Activated CD4-positive, alpha-beta T cell treated with anti-CD3 and anti-CD28 coated beads for 36 hours (primary cell): Measurements from ENCODE around the gene SETD5. TPM values are rescaled to one million over a fixed set of nuclear protein-coding genes. Genes with fewer than 3 reads are reported as not detected.

Experiments
- ATAC-seq: fragments of 200-7000 bp; cut with Tn5 transposase; one replicate; pipeline ENCODE4 v1.10.0; 2021; ENCODE audit warnings: mild to moderate bottlenecking, moderate library complexity
- CTCF ChIA-PET: fragments of 350-600 bp; sonication (Branson Sonifier 250); formaldehyde crosslinking; loops from one replicate; lab custom pipeline; 2021; ENCODE audit warnings: antibody characterized with exemption; lab: Charles Lee
- POLR2A ChIA-PET: fragments of 350-600 bp; sonication (Branson Sonifier 250); formaldehyde crosslinking; loops from one replicate; lab custom pipeline; 2021; ENCODE audit warnings: antibody characterized with exemption, inconsistent platforms; lab: Charles Lee
- DNase-seq: peaks from one replicate; pipeline ENCODE4 v3.0.0-alpha.2; 2020
- H3K27ac Mint-ChIP-seq: one replicate; pipeline ENCODE4 v1.8.0; 2021; ENCODE audit warnings: mixed read lengths
- H3K27me3 Mint-ChIP-seq: one replicate; pipeline ENCODE4 v1.8.0; 2021; ENCODE audit warnings: mixed read lengths
- H3K36me3 Mint-ChIP-seq: one replicate; pipeline ENCODE4 v1.8.0; 2021; ENCODE audit warnings: low read depth, mixed read lengths
- H3K4me1 Mint-ChIP-seq: one replicate; pipeline ENCODE4 v1.8.0; 2021; ENCODE audit warnings: mixed read lengths
- H3K4me3 Mint-ChIP-seq: one replicate; pipeline ENCODE4 v1.8.0; 2021; ENCODE audit warnings: mild to moderate bottlenecking, moderate library complexity, mixed read lengths
- H3K9me3 Mint-ChIP-seq: one replicate; pipeline ENCODE4 v1.8.0; 2021; ENCODE audit warnings: low read depth, mixed read lengths
- intact Hi-C, 2 experiments: fragments of 100-400 bp; cut with DNase I in 1 of 2; cut with micrococcal nuclease in 1 of 2; formaldehyde crosslinking; loops; one replicate each; pipeline versions ENCODE4 v1.14.2 to v1.15.1; 2022 to 2024; cut with DNase I, micrococcal nuclease
- total RNA-seq, 2 experiments: library from RNA; stranded (reverse); gene quantifications; one replicate each; pipeline ENCODE4 v1.2.3, GENCODE V29; 2021

The SETD5 gene
- total RNA-seq, 2 experiments from 2014 or later, result 115 to 148 TPM

GRCh38 chr3:9428411-9428810 lies 31.0 kb downstream of the SETD5 start:
- peaks cover 53% of the 10 kb centered on the region for H3K36me3 Mint-ChIP-seq
- intact Hi-C loops, result no loop called here

GRCh38 chr3:9430733-9431132 lies 33.3 kb downstream of the SETD5 start:
- Mint-ChIP-seq H3K27me3 (no peaks in the 10 kb centered on the region), H3K4me1 (no peaks in the 10 kb centered on the region), H3K36me3 (peaks cover 68% of the 10 kb centered on the region), H3K27ac (no peak overlapping the region), H3K4me3 (no peak overlapping the region), H3K9me3 (no peaks in the 10 kb centered on the region)
- DNase-seq, result no peak
- ATAC-seq, result no peak
- ChIA-PET POLR2A (no interaction called here), CTCF (interaction anchor here (0.6 to 1.0 kb wide), 2 partner anchors 73 to 955 kb away, joined by 3 read pairs; no protein-coding TSS in a partner anchor)
- intact Hi-C loops, result no loop called here

More at GRCh38 chr3:9428411-9428810, 31.0 kb downstream of the SETD5 start:
- H3K27ac Mint-ChIP-seq, result no peak overlapping the region
- CTCF ChIA-PET, result no interaction called here
- H3K9me3 Mint-ChIP-seq, result no peaks in the 10 kb centered on the region
- H3K27me3 Mint-ChIP-seq, result no peaks in the 10 kb centered on the region
- POLR2A ChIA-PET, result no interaction called here
- peaks cover 7% of the 10 kb centered on the region for H3K4me1 Mint-ChIP-seq
- DNase-seq (no peak), ATAC-seq (no peak)
- no peak overlapping the region for H3K4me3 Mint-ChIP-seq

GRCh38 chr3:9433627-9434521 lies 36.5 kb downstream of the SETD5 start:
- Mint-ChIP-seq H3K27me3 (no peaks in the 10 kb centered on the region), H3K36me3 (peaks cover 60% of the 10 kb centered on the region), H3K27ac (no peak overlapping the region), H3K4me1 (no peaks in the 10 kb centered on the region), H3K9me3 (no peaks in the 10 kb centered on the region), H3K4me3 (no peak overlapping the region)
- intact Hi-C loops, result no loop called here
- POLR2A ChIA-PET, result no interaction called here
- CTCF ChIA-PET, result interaction anchor here (0.8 kb wide), 1 partner anchor 13 kb away, joined by 4 read pairs; no protein-coding TSS in a partner anchor
- no peak for ATAC-seq
- DNase-seq, result no peak

GRCh38 chr3:9435316-9435715 lies 37.9 kb downstream of the SETD5 start:
- no peaks in the 10 kb centered on the region for H3K9me3 Mint-ChIP-seq
- peaks cover 52% of the 10 kb centered on the region for H3K36me3 Mint-ChIP-seq
- DNase-seq (no peak), ATAC-seq (no peak)
- no peaks in the 10 kb centered on the region for H3K27me3 Mint-ChIP-seq
- intact Hi-C loops, result no loop called here
- ChIA-PET POLR2A (interaction anchor here (0.7 kb wide), 1 partner anchor 162 kb away, joined by 5 read pairs; no protein-coding TSS in a partner anchor), CTCF (no interaction called here)
- H3K4me1 Mint-ChIP-seq, result no peaks in the 10 kb centered on the region
- H3K4me3 Mint-ChIP-seq, result no peak overlapping the region
- no peak overlapping the region for H3K27ac Mint-ChIP-seq

GRCh38 chr3:9439331-9439730 lies 41.9 kb downstream of the SETD5 start:
- Mint-ChIP-seq H3K9me3 (no peaks in the 10 kb centered on the region), H3K4me3 (no peak overlapping the region), H3K36me3 (peaks cover 55% of the 10 kb centered on the region), H3K27me3 (no peaks in the 10 kb centered on the region), H3K4me1 (peaks cover 9% of the 10 kb centered on the region), H3K27ac (no peak overlapping the region)
- ChIA-PET CTCF (no interaction called here), POLR2A (no interaction called here)
- DNase-seq (no peak), ATAC-seq (no peak)
- intact Hi-C loops, result no loop called here

- Mint-ChIP-seq H3K4me3 (no peak overlapping the region), H3K4me1 (peaks cover 9% of the 10 kb centered on the region), H3K27me3 (no peaks in the 10 kb centered on the region), H3K27ac (peak overlapping the region; percentile 70), H3K36me3 (peaks cover 54% of the 10 kb centered on the region), H3K9me3 (no peaks in the 10 kb centered on the region)
- CTCF ChIA-PET, result interaction anchor here (0.6 to 1.0 kb wide), 2 partner anchors 65 to 322 kb away, joined by 3 to 4 read pairs; no protein-coding TSS in a partner anchor
- ATAC-seq (no peak), DNase-seq (no peak)
- POLR2A ChIA-PET, result interaction anchor here (1.1 kb wide), 1 partner anchor 546 kb away, joined by 4 read pairs; no protein-coding TSS in a partner anchor
- intact Hi-C loops, result loop anchor here in 1 of 2 experiments (10.0 kb wide), 1 partner anchor 603 kb away; no protein-coding TSS in a partner anchor
These were observed 44.2 kb downstream of the SETD5 start for GRCh38 chr3:9441501-9442221.

GRCh38 chr3:9448071-9448470 lies 50.7 kb downstream of the SETD5 start:
- ChIA-PET POLR2A (no interaction called here), CTCF (no interaction called here)
- H3K27ac Mint-ChIP-seq, result peak overlapping the region; percentile 32
- peaks cover 70% of the 10 kb centered on the region for H3K36me3 Mint-ChIP-seq
- H3K9me3 Mint-ChIP-seq, result no peaks in the 10 kb centered on the region
- ATAC-seq (no peak), DNase-seq (no peak)
- no peaks in the 10 kb centered on the region for H3K27me3 Mint-ChIP-seq
- intact Hi-C loops, result loop anchor here in 1 of 2 experiments (10.0 kb wide), 1 partner anchor 597 kb away; no protein-coding TSS in a partner anchor
- H3K4me1 Mint-ChIP-seq, result peaks cover 17% of the 10 kb centered on the region
- no peak overlapping the region for H3K4me3 Mint-ChIP-seq

- ATAC-seq, result peak; percentile 57
- peak overlapping the region; percentile 32 for H3K27ac Mint-ChIP-seq
- CTCF ChIA-PET, result no interaction called here
These were observed 51.2 kb downstream of the SETD5 start for GRCh38 chr3:9448643-9449042.

GRCh38 chr3:9450126-9450525 lies 52.7 kb downstream of the SETD5 start:
- Mint-ChIP-seq H3K4me3 (no peak overlapping the region), H3K36me3 (peaks cover 65% of the 10 kb centered on the region), H3K4me1 (peaks cover 19% of the 10 kb centered on the region), H3K27ac (no peak overlapping the region), H3K9me3 (no peaks in the 10 kb centered on the region), H3K27me3 (no peaks in the 10 kb centered on the region)
- intact Hi-C loops, result no loop called here
- ATAC-seq (no peak), DNase-seq (no peak)
- ChIA-PET POLR2A (no interaction called here), CTCF (interaction anchor here (1.1 kb wide), 1 partner anchor 10 kb away, joined by 3 read pairs; no protein-coding TSS in a partner anchor)

More at GRCh38 chr3:9448643-9449042, 51.2 kb downstream of the SETD5 start:
- no peaks in the 10 kb centered on the region for H3K27me3 Mint-ChIP-seq
- H3K36me3 Mint-ChIP-seq, result peaks cover 69% of the 10 kb centered on the region
- H3K4me3 Mint-ChIP-seq, result no peak overlapping the region
- H3K9me3 Mint-ChIP-seq, result no peaks in the 10 kb centered on the region
- peaks cover 19% of the 10 kb centered on the region for H3K4me1 Mint-ChIP-seq
- intact Hi-C loops, result loop anchor here in 1 of 2 experiments (10.0 kb wide), 1 partner anchor 596 kb away; no protein-coding TSS in a partner anchor
- POLR2A ChIA-PET, result no interaction called here
- DNase-seq, result no peak

- H3K9me3 Mint-ChIP-seq, result no peaks in the 10 kb centered on the region
- H3K27me3 Mint-ChIP-seq, result no peaks in the 10 kb centered on the region
- no peak for DNase-seq
- H3K27ac Mint-ChIP-seq, result no peak overlapping the region
- H3K4me1 Mint-ChIP-seq, result peaks cover 19% of the 10 kb centered on the region
- CTCF ChIA-PET, result interaction anchor here (1.1 to 1.3 kb wide), 3 partner anchors 11 to 125 kb away, joined by 3 to 4 read pairs (median 3); no protein-coding TSS in a partner anchor
- H3K36me3 Mint-ChIP-seq, result peaks cover 66% of the 10 kb centered on the region
- intact Hi-C loops, result loop anchor here in 1 of 2 experiments (1.0 kb wide), 1 partner anchor 24 kb away; no protein-coding TSS in a partner anchor
- POLR2A ChIA-PET, result no interaction called here
- ATAC-seq, result no peak
- no peak overlapping the region for H3K4me3 Mint-ChIP-seq
These were observed 53.6 kb downstream of the SETD5 start for GRCh38 chr3:9450991-9451390.

GRCh38 chr3:9452417-9452816 lies 55.0 kb downstream of the SETD5 start:
- intact Hi-C loops, result no loop called here
- Mint-ChIP-seq H3K27me3 (no peaks in the 10 kb centered on the region), H3K4me1 (peaks cover 19% of the 10 kb centered on the region), H3K4me3 (no peak overlapping the region), H3K36me3 (peaks cover 60% of the 10 kb centered on the region), H3K27ac (peak overlapping the region; percentile 87), H3K9me3 (no peaks in the 10 kb centered on the region)
- POLR2A ChIA-PET, result interaction anchor here (0.6 kb wide), 1 partner anchor 285 kb away, joined by 3 read pairs; no protein-coding TSS in a partner anchor
- DNase-seq (no peak), ATAC-seq (peak; percentile 47)
- CTCF ChIA-PET, result interaction anchor here (0.8 to 1.4 kb wide), 3 partner anchors 59 to 99 kb away, joined by 3 read pairs; no protein-coding TSS in a partner anchor
